Trophoblast cell (in vitro differentiated cells and primary cell): ENCODE results near the gene PRDM11.

Experiments used
- DNase-seq, 2 donors: peaks; one replicate each; pipeline ENCODE4 v3.0.0-alpha.2; 2016
- H2AFZ ChIP-seq: 2 replicates; pipeline ENCODE4 v1.6.1; 2013; ENCODE audit warnings: low read length, moderate library complexity, mild to moderate bottlenecking; ENCODE audit not compliant: insufficient read depth, poor library complexity
- H2AK5ac ChIP-seq: 2 replicates; pipeline ENCODE4 v1.6.1; 2013; ENCODE audit warnings: mild to moderate bottlenecking, low read length
- H2BK120ac ChIP-seq: 2 replicates; pipeline ENCODE4 v1.6.1; 2013; ENCODE audit warnings: low read length, mild to moderate bottlenecking, moderate library complexity; ENCODE audit not compliant: insufficient read depth, poor library complexity
- H2BK12ac ChIP-seq: 2 replicates; pipeline ENCODE4 v1.6.1; 2013; ENCODE audit warnings: mild to moderate bottlenecking, low read length, moderate library complexity
- H2BK5ac ChIP-seq: 2 replicates; pipeline ENCODE4 v1.6.1; 2013; ENCODE audit warnings: low read length, low read depth, moderate library complexity, mild to moderate bottlenecking; ENCODE audit not compliant: poor library complexity
- H3K14ac ChIP-seq: 2 replicates; pipeline ENCODE4 v1.6.1; 2013; ENCODE audit warnings: mild to moderate bottlenecking, low read length
- H3K18ac ChIP-seq: 2 replicates; pipeline ENCODE4 v1.6.1; 2013; ENCODE audit warnings: mild to moderate bottlenecking, low read length
- H3K23ac ChIP-seq: 2 replicates; pipeline ENCODE4 v1.6.1; 2013; ENCODE audit warnings: low read length
- H3K27ac ChIP-seq: 2 replicates; pipeline ENCODE4 v1.5.1; 2013; ENCODE audit warnings: low read depth, mild to moderate bottlenecking, inconsistent platforms, low read length, moderate library complexity
- H3K27me3 ChIP-seq: 2 replicates; pipeline ENCODE4 v1.6.1; 2013; ENCODE audit warnings: inconsistent platforms, mild to moderate bottlenecking, low read length, moderate library complexity; ENCODE audit not compliant: insufficient read depth
- H3K36me3 ChIP-seq, 2 experiments: 1 replicate in 1 of 2; 2 replicates in 1 of 2; pipeline ENCODE4 v1.6.1; 2013; ENCODE audit warnings: low read length in 2 of 2, mild to moderate bottlenecking in 2 of 2, moderate library complexity in 1 of 2; ENCODE audit not compliant: insufficient read depth in 2 of 2, control insufficient read depth in 1 of 2
- H3K4ac ChIP-seq: 2 replicates; pipeline ENCODE4 v1.6.1; 2013; ENCODE audit warnings: low read depth, mild to moderate bottlenecking, low read length, moderate library complexity
- H3K4me1 ChIP-seq, 2 experiments: 1 replicate in 1 of 2; 2 replicates in 1 of 2; pipeline ENCODE4 v1.6.1; 2013; ENCODE audit warnings: low read length in 2 of 2, mild to moderate bottlenecking in 2 of 2, moderate library complexity in 1 of 2; ENCODE audit not compliant: insufficient read depth in 2 of 2, control insufficient read depth in 1 of 2
- H3K4me2 ChIP-seq: 2 replicates; pipeline ENCODE4 v1.6.1; 2013; ENCODE audit warnings: inconsistent platforms, mild to moderate bottlenecking, low read length, moderate library complexity
- H3K4me3 ChIP-seq: 2 replicates; pipeline ENCODE4 v1.5.1; 2013; ENCODE audit warnings: mild to moderate bottlenecking, low read depth, low read length, inconsistent platforms
- H3K79me1 ChIP-seq: one replicate; pipeline ENCODE4 v1.6.1; 2013; ENCODE audit warnings: low read length
- H3K79me2 ChIP-seq: 2 replicates; pipeline ENCODE4 v1.6.1; 2013; ENCODE audit warnings: low read length, mild to moderate bottlenecking; ENCODE audit not compliant: control insufficient read depth, insufficient read depth, poor library complexity
- H3K9ac ChIP-seq: 2 replicates; pipeline ENCODE4 v1.6.1; 2013; ENCODE audit warnings: mild to moderate bottlenecking, low read length
- H3K9me3 ChIP-seq: 2 replicates; pipeline ENCODE4 v1.6.1; 2013; ENCODE audit warnings: low read depth, mild to moderate bottlenecking, control low read depth, inconsistent platforms, low read length; ENCODE audit not compliant: insufficient read depth
- H4K12ac ChIP-seq: 2 replicates; pipeline ENCODE4 v1.6.1; 2013; ENCODE audit warnings: low read depth, mild to moderate bottlenecking, low read length, moderate library complexity
- H4K8ac ChIP-seq: 2 replicates; pipeline ENCODE4 v1.6.1; 2013; ENCODE audit warnings: low read depth, mild to moderate bottlenecking, low read length, moderate library complexity
- H4K91ac ChIP-seq: one replicate; pipeline ENCODE4 v1.6.1; 2013; ENCODE audit warnings: low read depth, mild to moderate bottlenecking, low read length, moderate library complexity
- WGBS: extraction: QIAGEN DNeasy Blood & Tissue Kit; methylation state at CpG from one replicate; pipeline ENCODE4 v1.1.7; 2013; ENCODE audit warnings: missing lambda C conversion rate; ENCODE audit not compliant: insufficient read length, insufficient coverage; ENCODE audit errors: extremely low coverage; 5-methylcytosine and 5-hydroxymethylcytosine counted together

The PRDM11 gene

GRCh38 chr11:45182902-45183301 lies 36.5 kb downstream of the PRDM11 start:
- H4K8ac ChIP-seq: no peak overlapping the region
- H3K18ac ChIP-seq: no peak overlapping the region
- no peak overlapping the region for H3K23ac ChIP-seq
- DNase-seq: peak in 1 of 2 donors; percentile 46
- H3K4me3 ChIP-seq: no peak overlapping the region
- no CpG with 5 or more reads among the region's 14 CpGs for WGBS
- H3K4ac ChIP-seq: no peak overlapping the region
- peaks cover 3% of the 10 kb centered on the region for H3K79me1 ChIP-seq
- no peak overlapping the region for H4K12ac ChIP-seq
- no peak overlapping the region for H3K14ac ChIP-seq
- no peak overlapping the region for H3K4me2 ChIP-seq
- H2BK120ac ChIP-seq: no peak overlapping the region
- H3K9ac ChIP-seq: no peak overlapping the region
- no peak overlapping the region for H4K91ac ChIP-seq
- H2BK12ac ChIP-seq: no peak overlapping the region
- no peaks in the 10 kb centered on the region for H3K9me3 ChIP-seq
- peaks cover 2% of the 10 kb centered on the region for H3K79me2 ChIP-seq
- H2BK5ac ChIP-seq: no peak overlapping the region
- H3K27me3 ChIP-seq: no peaks in the 10 kb centered on the region
- H2AK5ac ChIP-seq: no peak overlapping the region
- H3K4me1 ChIP-seq: peaks cover 8 to 18% of the 10 kb centered on the region in 2 experiments
- H3K27ac ChIP-seq: no peak overlapping the region
- no peak overlapping the region for H2AFZ ChIP-seq
- H3K36me3 ChIP-seq: no peaks in the 10 kb centered on the region

DNA sequence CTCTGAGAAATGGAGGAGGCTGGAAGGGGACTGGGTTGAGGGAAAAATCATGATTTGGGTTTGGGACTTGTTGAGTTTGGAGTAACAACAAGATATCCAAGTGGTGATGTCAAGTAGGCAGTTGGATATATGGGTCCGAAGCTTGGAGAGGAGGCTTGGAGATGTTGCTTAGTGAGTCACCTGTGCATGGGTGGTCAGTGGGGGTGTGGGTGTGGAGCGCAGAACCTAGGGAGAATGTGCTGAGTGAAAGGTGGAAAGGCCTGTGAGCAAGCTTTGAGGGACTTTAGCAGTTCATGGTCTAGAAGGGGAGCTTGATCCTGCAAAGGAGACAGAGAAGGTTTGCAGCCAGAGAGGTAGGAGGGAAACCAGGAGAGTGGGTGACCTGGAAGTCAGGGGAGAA lies 38.2 kb downstream of the PRDM11 start:
- Histone ChIP-seq H3K4me3 (no peak overlapping the region), H3K9me3 (peaks cover 1% of the 10 kb centered on the region), H4K91ac (no peak overlapping the region), H2BK120ac (no peak overlapping the region), H2AK5ac (no peak overlapping the region), H4K8ac (no peak overlapping the region), H3K79me1 (peaks cover 3% of the 10 kb centered on the region), H3K79me2 (peaks cover 2% of the 10 kb centered on the region), H3K27ac (no peak overlapping the region), H4K12ac (no peak overlapping the region), H3K23ac (no peak overlapping the region), H3K4me2 (no peak overlapping the region), H2BK12ac (no peak overlapping the region), H3K4ac (no peak overlapping the region), H2AFZ (no peak overlapping the region), H3K18ac (no peak overlapping the region), H3K9ac (no peak overlapping the region), H3K27me3 (no peaks in the 10 kb centered on the region), H3K4me1 (peaks cover 7 to 17% of the 10 kb centered on the region in 2 experiments), H2BK5ac (no peak overlapping the region), H3K14ac (no peak overlapping the region), H3K36me3 (no peaks in the 10 kb centered on the region)
- no CpG with 5 or more reads among the region's 2 CpGs for WGBS
- peak; percentile 12 to 28 for DNase-seq

- Histone ChIP-seq H3K27ac (no peak overlapping the region), H3K9ac (no peak overlapping the region), H3K4me1 (peaks cover 2 to 11% of the 10 kb centered on the region in 2 experiments), H3K4me2 (no peak overlapping the region), H4K12ac (no peak overlapping the region), H2AK5ac (no peak overlapping the region), H2BK5ac (no peak overlapping the region), H4K91ac (no peak overlapping the region), H3K14ac (no peak overlapping the region), H4K8ac (no peak overlapping the region), H3K79me2 (peaks cover 2% of the 10 kb centered on the region), H3K36me3 (no peaks in the 10 kb centered on the region), H2AFZ (no peak overlapping the region), H2BK120ac (no peak overlapping the region), H3K27me3 (no peaks in the 10 kb centered on the region), H3K18ac (no peak overlapping the region), H3K79me1 (peaks cover 3% of the 10 kb centered on the region), H3K9me3 (peaks cover 1% of the 10 kb centered on the region), H3K23ac (no peak overlapping the region), H3K4ac (no peak overlapping the region), H2BK12ac (no peak overlapping the region), H3K4me3 (no peak overlapping the region)
- peak; percentile 95 to 96 for DNase-seq
These were observed 38.8 kb downstream of the PRDM11 start for GRCh38 chr11:45185228-45185729.

DNA sequence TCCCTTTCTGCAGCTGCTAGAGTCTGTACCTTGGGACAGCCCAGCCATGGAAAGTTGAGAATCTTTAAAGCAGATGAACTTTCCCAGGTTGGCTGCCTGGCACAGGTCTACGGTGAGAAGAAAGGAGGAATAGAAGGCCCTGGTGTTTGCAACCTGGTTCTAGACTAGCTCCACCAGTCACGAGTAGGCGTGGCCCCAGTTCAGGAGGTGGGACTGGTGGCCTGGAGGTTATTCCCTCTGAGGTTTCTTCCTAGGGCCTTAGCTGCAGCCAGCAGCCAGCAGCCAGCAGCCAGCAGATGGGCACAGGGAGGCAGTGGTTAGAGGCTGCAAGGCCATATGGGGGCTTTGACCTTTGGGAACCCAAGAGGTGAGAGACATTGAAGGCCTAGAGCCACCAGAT lies 40.9 kb downstream of the PRDM11 start:
- Histone ChIP-seq H3K4me1 (peaks cover 0 to 4% of the 10 kb centered on the region in 2 experiments), H3K18ac (no peak overlapping the region), H3K9ac (no peak overlapping the region), H3K23ac (no peak overlapping the region), H3K79me1 (no peaks in the 10 kb centered on the region), H2BK5ac (no peak overlapping the region), H3K36me3 (no peaks in the 10 kb centered on the region), H3K27ac (no peak overlapping the region), H3K9me3 (peaks cover 4% of the 10 kb centered on the region), H4K12ac (no peak overlapping the region), H2AFZ (no peak overlapping the region), H3K14ac (no peak overlapping the region), H2BK12ac (no peak overlapping the region), H4K8ac (no peak overlapping the region), H3K79me2 (no peaks in the 10 kb centered on the region), H4K91ac (no peak overlapping the region), H2BK120ac (no peak overlapping the region), H3K4me2 (no peak overlapping the region), H2AK5ac (no peak overlapping the region), H3K4ac (no peak overlapping the region), H3K4me3 (no peak overlapping the region), H3K27me3 (no peaks in the 10 kb centered on the region)
- DNase-seq: no peak
- no CpG with 5 or more reads among the region's 3 CpGs for WGBS
